HG03457 (cell line): ENCODE data around the gene F5.

ENCODE experiments used
- ATAC-seq: cut with Tn5 transposase; IDR thresholded peaks from one replicate; pipeline ENCODE4 v1.9.1; 2021; ENCODE audit warnings: moderate number of reproducible peaks; ENCODE audit not compliant: unreplicated experiment

The F5 gene

GRCh38 chr1:169588785-169589485, 2.7 kb upstream of the F5 start:
- ATAC-seq = no peak

GRCh38 chr1:169588112-169588511, 1.8 kb upstream of the F5 start:
- no peak for ATAC-seq

- no peak for ATAC-seq
Measured at GRCh38 chr1:169586067-169586394, 250 bp downstream of the F5 start.

- ATAC-seq = no peak
Measured at GRCh38 chr1:169585181-169585580, 1.1 kb downstream of the F5 start.

- no peak for ATAC-seq
Measured at GRCh38 chr1:169584483-169585144, 1.7 kb downstream of the F5 start.

- no peak for ATAC-seq
Measured at GRCh38 chr1:169577981-169578738, 8.1 kb downstream of the F5 start.

- no peak for ATAC-seq
Measured at GRCh38 chr1:169576935-169577331, 9.3 kb downstream of the F5 start.

- ATAC-seq = no peak
Measured at GRCh38 chr1:169576241-169576934, 9.9 kb downstream of the F5 start.

- no peak for ATAC-seq
Measured at GRCh38 chr1:169574336-169574735, 11.9 kb downstream of the F5 start.

GRCh38 chr1:169572187-169572586, 14.1 kb downstream of the F5 start:
- ATAC-seq = no peak

- ATAC-seq = no peak
Measured at GRCh38 chr1:169571450-169571849, 14.8 kb downstream of the F5 start.

- ATAC-seq = no peak
Measured at GRCh38 chr1:169570172-169570574, 16.1 kb downstream of the F5 start.

GRCh38 chr1:169568497-169568896, 17.8 kb downstream of the F5 start:
- ATAC-seq = no peak

GRCh38 chr1:169565335-169566271, 20.7 kb downstream of the F5 start:
- no peak for ATAC-seq

GRCh38 chr1:169563650-169564049, 22.6 kb downstream of the F5 start:
- no peak for ATAC-seq

- ATAC-seq = no peak
Measured at GRCh38 chr1:169563019-169563615, 23.2 kb downstream of the F5 start.

- ATAC-seq = no peak
Measured at GRCh38 chr1:169561692-169562091, 24.6 kb downstream of the F5 start.

- no peak for ATAC-seq
Measured at GRCh38 chr1:169557131-169557530, 29.1 kb downstream of the F5 start.

- no peak for ATAC-seq
Measured at GRCh38 chr1:169550294-169550693, 36.0 kb downstream of the F5 start.

- no peak for ATAC-seq
Measured at GRCh38 chr1:169548282-169548681, 38.0 kb downstream of the F5 start.
